ENCODE results near the gene MACROH2A2.
A peak's percentile ranks its signal among the peaks of the same experiment; 100 is the strongest.

MACROH2A2 gene

GRCh38 chr10:70130878-70131559 lies 78.4 kb downstream of the MACROH2A2 start:
- peak; percentile 97 for DNase-seq (ENCODE audit: low read depth)

- DNase-seq (ENCODE audit: low read depth), result no peak
Observed at GRCh38 chr10:70131560-70131937, 78.9 kb downstream of the MACROH2A2 start.

GRCh38 chr10:70132098-70133029 lies 79.7 kb downstream of the MACROH2A2 start, which contains the start of gene AIFM2:
Gene AIFM2 (minus strand): TSS chr10:70132825. CDS start chr10:70124084, 8,741 bp downstream.
- DNase-seq (ENCODE audit: low read depth), result peak; percentile 83

- no peak for DNase-seq (ENCODE audit: low read depth)
Observed at GRCh38 chr10:70135046-70135445, 82.4 kb downstream of the MACROH2A2 start.

GRCh38 chr10:70135684-70136083 lies 83.0 kb downstream of the MACROH2A2 start:
- DNase-seq (ENCODE audit: low read depth), result no peak

- DNase-seq (ENCODE audit: low read depth), result no peak
Observed at GRCh38 chr10:70137135-70137534, 84.5 kb downstream of the MACROH2A2 start.

- no peak for DNase-seq (ENCODE audit: low read depth)
Observed at GRCh38 chr10:70137927-70138883, 85.6 kb downstream of the MACROH2A2 start.

- DNase-seq (ENCODE audit: low read depth), result no peak
Observed at GRCh38 chr10:70139151-70139996, 86.7 kb downstream of the MACROH2A2 start.

GRCh38 chr10:70139997-70140250 lies 87.3 kb downstream of the MACROH2A2 start:
- no peak for DNase-seq (ENCODE audit: low read depth)

GRCh38 chr10:70140297-70140696 lies 87.7 kb downstream of the MACROH2A2 start:
- DNase-seq (ENCODE audit: low read depth), result no peak

- DNase-seq (ENCODE audit: low read depth), result no peak
Observed at GRCh38 chr10:70142555-70142954, 89.9 kb downstream of the MACROH2A2 start.

- no peak for DNase-seq (ENCODE audit: low read depth)
Observed at GRCh38 chr10:70144372-70145110, 91.9 kb downstream of the MACROH2A2 start.

GRCh38 chr10:70145166-70145665 lies 92.6 kb downstream of the MACROH2A2 start:
- DNase-seq (ENCODE audit: low read depth), result no peak

- peak; percentile 51 for DNase-seq (ENCODE audit: low read depth)
Observed at GRCh38 chr10:70145666-70146488, 93.2 kb downstream of the MACROH2A2 start.

- DNase-seq (ENCODE audit: low read depth), result peak; percentile 97
Observed at GRCh38 chr10:70146489-70147258, 94.0 kb downstream of the MACROH2A2 start, which contains the start of gene TYSND1. Gene TYSND1 (minus strand): TSS chr10:70146700. CDS start chr10:70146586, 114 bp downstream.

- peak; percentile 38 for DNase-seq (ENCODE audit: low read depth)
Observed at GRCh38 chr10:70147259-70147625, 94.6 kb downstream of the MACROH2A2 start.

- DNase-seq (ENCODE audit: low read depth), result no peak
Observed at GRCh38 chr10:70148516-70148915, 95.9 kb downstream of the MACROH2A2 start.

- DNase-seq (ENCODE audit: low read depth), result no peak
Observed at GRCh38 chr10:70155255-70155838, 102.7 kb downstream of the MACROH2A2 start.

All from fibroblast of gingiva (primary cell).